Middle frontal gyrus (tissue), 1 donor: ENCODE data around the gene SCMH1.

Experiments used
- DNase-seq: peaks from one replicate; pipeline ENCODE4 v3.0.0-alpha.2; 2015; ENCODE audit warnings: low spot score; ENCODE audit errors: extremely low spot score

Gene SCMH1

DNA sequence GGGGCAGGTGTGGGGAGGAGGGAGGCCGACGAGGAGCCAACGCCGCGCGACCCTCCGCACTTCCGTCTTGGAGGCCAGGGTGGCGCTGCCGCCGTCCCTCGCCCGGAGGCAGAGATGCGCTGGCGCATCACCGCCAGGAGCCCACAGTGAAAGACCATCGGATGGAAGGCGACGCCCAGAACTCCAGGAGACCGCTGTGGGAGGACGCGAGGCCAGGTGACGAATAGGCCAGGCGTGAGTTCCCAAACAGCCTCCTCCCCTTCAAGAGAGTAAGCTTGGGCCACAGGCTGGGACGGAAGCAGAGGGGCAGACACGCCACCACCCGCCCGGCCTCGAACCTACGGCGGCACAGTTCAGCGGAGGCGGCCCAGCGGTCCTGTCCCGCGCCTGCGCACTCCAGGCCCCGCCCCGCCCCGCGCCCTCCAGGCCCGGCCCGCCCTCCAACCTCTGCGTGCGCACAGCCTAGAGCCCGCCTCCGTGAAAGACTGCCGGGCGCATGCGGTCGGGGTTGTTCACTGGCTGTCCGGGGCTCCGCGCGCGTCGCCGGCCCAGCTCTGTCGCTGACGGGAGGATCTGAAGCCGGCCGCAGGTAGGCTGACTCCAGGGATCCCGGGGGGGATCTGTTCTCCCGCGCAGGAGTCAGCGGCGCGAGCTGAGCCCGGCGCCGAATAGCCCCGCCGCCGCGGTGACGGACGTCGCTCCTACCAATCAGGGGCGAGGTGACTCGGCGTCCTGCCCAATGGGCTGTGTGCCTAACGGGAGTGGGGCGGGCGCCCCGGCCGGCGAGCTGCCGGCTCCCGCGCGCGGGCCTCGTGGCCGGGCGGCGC, 262.7 kb downstream of the SCMH1 start, which contains the start of gene CTPS1:
TSS of gene CTPS1 (plus strand) at position 456 of the 827 bp plus-strand sequence. CDS start 3,595 bp downstream, outside the sequence.
- peak; percentile 90 for DNase-seq

- DNase-seq = no peak
Measured at GRCh38 chr1:40978886-40979240, 263.2 kb downstream of the SCMH1 start.

DNA sequence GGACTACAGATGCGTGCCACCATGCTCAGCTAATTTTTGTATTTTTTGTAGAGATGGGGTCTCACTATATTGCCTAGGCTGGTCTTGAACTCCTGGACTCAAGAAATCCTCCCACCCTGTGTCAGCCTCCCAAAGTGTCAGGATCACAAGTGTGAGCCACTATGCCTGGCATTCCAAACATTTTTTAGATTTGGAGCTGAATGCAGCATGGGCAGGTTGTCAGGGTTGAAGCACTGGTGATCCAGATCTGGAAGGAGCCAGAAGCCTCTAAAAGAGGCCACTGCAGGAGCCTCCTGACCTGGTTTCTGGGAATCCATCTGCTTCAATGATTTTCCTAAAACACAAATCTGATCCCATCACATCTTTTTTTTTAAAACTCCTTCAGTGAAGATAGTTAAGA, 264.4 kb downstream of the SCMH1 start:
- DNase-seq = no peak
